ENCODE measurements around the gene GRIPAP1. TPM values are rescaled to one million over a fixed set of nuclear protein-coding genes. Genes with fewer than 3 reads are reported as not detected.

GRIPAP1 gene, protein sequence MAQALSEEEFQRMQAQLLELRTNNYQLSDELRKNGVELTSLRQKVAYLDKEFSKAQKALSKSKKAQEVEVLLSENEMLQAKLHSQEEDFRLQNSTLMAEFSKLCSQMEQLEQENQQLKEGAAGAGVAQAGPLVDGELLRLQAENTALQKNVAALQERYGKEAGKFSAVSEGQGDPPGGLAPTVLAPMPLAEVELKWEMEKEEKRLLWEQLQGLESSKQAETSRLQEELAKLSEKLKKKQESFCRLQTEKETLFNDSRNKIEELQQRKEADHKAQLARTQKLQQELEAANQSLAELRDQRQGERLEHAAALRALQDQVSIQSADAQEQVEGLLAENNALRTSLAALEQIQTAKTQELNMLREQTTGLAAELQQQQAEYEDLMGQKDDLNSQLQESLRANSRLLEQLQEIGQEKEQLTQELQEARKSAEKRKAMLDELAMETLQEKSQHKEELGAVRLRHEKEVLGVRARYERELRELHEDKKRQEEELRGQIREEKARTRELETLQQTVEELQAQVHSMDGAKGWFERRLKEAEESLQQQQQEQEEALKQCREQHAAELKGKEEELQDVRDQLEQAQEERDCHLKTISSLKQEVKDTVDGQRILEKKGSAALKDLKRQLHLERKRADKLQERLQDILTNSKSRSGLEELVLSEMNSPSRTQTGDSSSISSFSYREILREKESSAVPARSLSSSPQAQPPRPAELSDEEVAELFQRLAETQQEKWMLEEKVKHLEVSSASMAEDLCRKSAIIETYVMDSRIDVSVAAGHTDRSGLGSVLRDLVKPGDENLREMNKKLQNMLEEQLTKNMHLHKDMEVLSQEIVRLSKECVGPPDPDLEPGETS
- 20.5 and 20.8 TPM in 2 replicates for total RNA-seq

DNA sequence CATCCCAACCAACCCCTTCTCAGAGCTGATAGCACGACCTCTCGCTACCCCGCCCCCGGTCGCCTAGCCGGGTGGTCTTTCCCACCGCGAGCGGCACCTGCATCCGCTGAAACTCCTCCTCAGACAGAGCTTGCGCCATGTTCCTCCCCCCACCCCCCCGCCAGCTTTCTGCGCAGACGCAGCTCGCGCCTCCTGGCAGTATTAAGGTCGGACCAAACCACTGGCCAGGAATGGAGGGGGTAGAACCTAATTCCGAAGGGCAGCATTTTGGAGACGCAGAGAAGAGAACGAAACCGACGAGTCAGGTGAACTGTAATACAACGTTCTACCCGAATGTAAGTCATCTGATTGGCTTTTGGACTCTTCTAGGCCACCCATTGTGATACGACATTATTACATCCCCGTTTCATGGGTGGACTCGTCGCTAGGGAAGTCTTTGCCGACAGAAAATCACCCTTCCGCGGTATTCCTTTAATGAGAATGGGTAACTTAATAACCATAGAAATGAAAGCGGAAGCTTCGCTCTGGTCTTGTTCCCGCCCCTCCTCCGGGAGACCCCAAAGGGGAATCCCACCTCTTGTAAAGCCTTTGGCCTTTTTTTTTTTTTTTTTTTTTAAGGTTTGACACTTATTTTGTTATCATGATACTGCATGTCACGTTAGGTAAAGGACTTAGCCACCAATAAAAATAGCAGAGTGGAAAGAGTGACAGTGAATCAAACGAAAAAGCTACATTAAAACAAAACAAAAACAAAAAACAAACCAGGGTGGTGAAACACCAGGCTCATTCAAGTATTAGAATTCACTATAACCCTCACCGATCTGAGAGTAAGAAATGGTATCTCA lies at the start of gene GRIPAP1:
GRIPAP1 (minus strand) TSS at position 174 of the 845 bp plus-strand sequence; CDS start at position 139, 35 bp downstream.

DNA sequence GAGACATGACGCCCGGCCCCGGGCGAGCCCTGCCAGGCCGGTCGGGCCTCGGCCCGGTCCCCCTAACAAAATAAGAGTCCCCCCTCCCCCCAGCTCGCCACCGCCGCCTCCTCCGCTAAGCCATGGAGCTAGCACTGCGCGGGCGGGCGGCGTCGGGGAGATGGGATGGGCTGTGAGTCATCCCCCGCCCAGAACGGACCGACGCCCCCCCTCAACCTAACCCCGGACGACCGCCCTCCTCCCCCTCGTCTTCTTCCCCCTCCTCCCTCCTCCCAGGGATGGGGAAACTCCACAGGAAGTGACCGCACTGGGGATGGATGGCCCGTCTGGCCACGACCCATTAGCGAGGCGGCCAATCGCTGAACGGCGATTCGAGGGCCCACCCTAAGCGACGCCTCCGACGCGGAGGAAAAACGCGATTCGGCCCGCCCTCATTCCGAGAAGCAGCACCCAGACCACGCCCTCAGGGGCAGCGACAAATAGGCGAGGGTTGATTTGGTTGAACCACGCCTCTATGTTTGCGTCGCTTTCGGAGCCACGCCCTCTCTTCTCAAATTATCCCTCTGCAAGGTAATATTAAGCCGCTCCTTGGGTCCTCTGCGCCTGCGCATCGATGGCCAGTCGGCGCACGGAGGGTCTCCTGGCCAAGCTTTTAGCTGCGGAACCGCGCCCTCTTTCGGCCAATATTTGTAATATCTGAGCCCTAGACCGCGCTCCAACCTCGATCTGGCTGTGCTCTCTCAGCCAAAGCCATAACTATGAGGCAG lies 41.3 kb upstream of the GRIPAP1 start, which contains the start of gene TFE3:
TFE3 (minus strand) TSS at position 138 of the 767 bp plus-strand sequence; CDS start at position 7, 131 bp downstream.

GRCh38 chrX:48971249-48972219 lies 30.5 kb downstream of the GRIPAP1 start, which contains the start of gene KCND1:
Gene KCND1 (minus strand): TSS chrX:48971844. CDS start chrX:48970271, 1,573 bp downstream.

DNA sequence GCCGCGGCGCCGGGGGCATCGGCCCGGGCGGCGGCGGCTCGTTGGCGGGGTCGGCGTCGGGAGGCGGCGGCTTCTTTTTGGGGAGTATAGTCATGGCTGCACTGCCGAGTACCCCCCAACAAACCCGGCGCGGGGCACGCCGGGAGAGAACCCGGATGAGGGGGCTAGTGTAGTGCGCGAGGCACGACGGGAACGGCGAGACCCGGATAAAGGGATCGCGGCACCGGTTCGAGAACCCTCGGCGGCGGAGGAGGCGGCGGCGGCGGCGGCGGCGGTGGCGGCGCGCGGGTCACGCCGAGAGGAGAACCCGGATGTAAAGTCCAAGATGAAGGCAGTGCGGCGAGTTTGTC lies 44.6 kb downstream of the GRIPAP1 start, which contains the start of gene OTUD5:
OTUD5 (minus strand) TSS at position 131 of the 350 bp plus-strand sequence; CDS start at position 94, 37 bp downstream.

Other genes starting within 250 kb of the GRIPAP1 start
- gene GLOD5, start 240.5 kb downstream of the GRIPAP1 start, total RNA-seq, result not detected in 2 replicates
- not detected in 2 replicates for gene GATA1, start 215.7 kb downstream of the GRIPAP1 start, total RNA-seq
- 28.1 and 36.1 TPM in 2 replicates for gene HDAC6, start 200.2 kb downstream of the GRIPAP1 start, total RNA-seq
- gene ERAS, start 175.8 kb downstream of the GRIPAP1 start, total RNA-seq, result not detected in 2 replicates
- gene PCSK1N, start 166.7 kb downstream of the GRIPAP1 start, total RNA-seq, result 0.33 TPM in 1 of 2 replicates, not detected in the other
- 28.4 and 28.5 TPM in 2 replicates for gene TIMM17B, start 104.5 kb downstream of the GRIPAP1 start, total RNA-seq
- 50.8 and 62.5 TPM in 2 replicates for gene PQBP1, start 104.3 kb downstream of the GRIPAP1 start, total RNA-seq
- 13.2 and 16.4 TPM in 2 replicates for gene SLC35A2, start 90.6 kb downstream of the GRIPAP1 start, total RNA-seq
- gene PIM2, start 83.2 kb downstream of the GRIPAP1 start, total RNA-seq, result 3.3 and 4.0 TPM in 2 replicates
- 37.5 and 47.6 TPM in 2 replicates for gene OTUD5, start 44.7 kb downstream of the GRIPAP1 start, total RNA-seq
- gene KCND1, start 30.4 kb downstream of the GRIPAP1 start, total RNA-seq, result 1.9 and 4.3 TPM in 2 replicates
- 45.1 and 66.0 TPM in 2 replicates for gene TFE3, start 41.1 kb upstream of the GRIPAP1 start, total RNA-seq
- gene CCDC120, start 56.7 kb upstream of the GRIPAP1 start, total RNA-seq, result 0.83 and 1.2 TPM in 2 replicates
- gene PRAF2, start 71.7 kb upstream of the GRIPAP1 start, total RNA-seq, result 14.6 and 15.3 TPM in 2 replicates
- 54.3 and 58.6 TPM in 2 replicates for gene WDR45, start 77.6 kb upstream of the GRIPAP1 start, total RNA-seq
- 20.0 and 23.9 TPM in 2 replicates for gene GPKOW, start 121.5 kb upstream of the GRIPAP1 start, total RNA-seq
- 2.8 and 5.5 TPM in 2 replicates for gene MAGIX, start 160.5 kb upstream of the GRIPAP1 start, total RNA-seq
- gene PLP2, start 169.6 kb upstream of the GRIPAP1 start, total RNA-seq, result 21.1 and 26.8 TPM in 2 replicates
- 7.1 and 10.4 TPM in 2 replicates for gene PRICKLE3, start 184.1 kb upstream of the GRIPAP1 start, total RNA-seq
- gene SYP, start 197.9 kb upstream of the GRIPAP1 start, total RNA-seq, result 0.50 and 0.87 TPM in 2 replicates
- under 0.01 TPM in 2 replicates for gene CACNA1F, start 231.1 kb upstream of the GRIPAP1 start, total RNA-seq
- gene CCDC22, start 233.2 kb upstream of the GRIPAP1 start, total RNA-seq, result 13.2 and 15.0 TPM in 2 replicates